ENCODE measurements around the gene SFRP5.

GRCh38 chr10:97805949-97806348 lies 34.1 kb upstream of the SFRP5 start:
- TF ChIP-seq CREB5 (CRISPR knock-in tag; IDR thresholded peaks at IDR 0.05; ENCODE audit: low read depth) (no peak), ESRRG (CRISPR knock-in tag; IDR thresholded peaks at IDR 0.05) (no peak)
